Measurements from ENCODE around the gene CRYL1.

GRCh38 chr13:20573186-20573585 is 47.5 kb upstream of the CRYL1 start:
- no peak for TF ChIP-seq EZH2phosphoT487 (IDR thresholded peaks at IDR 0.05)
- TF ChIP-seq CTCF (IDR thresholded peaks at IDR 0.05), result no peak
- no peak for TF ChIP-seq EZH2 (IDR thresholded peaks at IDR 0.05)

Measured in neural progenitor cell (in vitro differentiated cells).